Measurements from ENCODE around the gene GPR137B. TPM values are rescaled to one million over a fixed set of nuclear protein-coding genes. Genes with fewer than 3 reads are reported as not detected.

The GPR137B gene
- total and polyA plus RNA-seq, 2 of the 13 experiments (the other 11 are each of a cell fraction or from before 2014, with no cell fraction given): 0.31 to 0.41 TPM

- no peak for TF ChIP-seq ZBTB33 (CRISPR knock-in tag; IDR thresholded peaks at IDR 0.05)
Measured at GRCh38 chr1:236117710-236118109, 24.6 kb upstream of the GPR137B start (continued).

- intact Hi-C loops (cut with micrococcal nuclease; ENCODE audit: unreplicated experiment): no loop called here
- no peak overlapping the region for H3K9ac ChIP-seq (ENCODE audit: insufficient read depth, low read depth, low read length)
- H3K4me3 ChIP-seq (replicated peaks in 1 of 3; ENCODE audit: insufficient read depth in 1 of 3, low read depth in 2 of 3, low read length in 3 of 3): no peak overlapping the region
- ChIA-PET CTCF (ENCODE audit: low intra/inter-chr PET ratio, low total read pairs) (no interaction called here), POLR2A (no interaction called here)
- WGBS (ENCODE audit: low lambda C conversion rate): 63% methylated on average over 12 of the region's 12 CpGs
- H3K4me2 ChIP-seq (ENCODE audit: low read depth, low read length): no peak overlapping the region
- no peaks in the 10 kb centered on the region for H3K9me3 ChIP-seq (ENCODE audit: low read length)
- no peak for DNase-seq (ENCODE audit: low spot score)
- no peak overlapping the region for H3K27ac ChIP-seq (ENCODE audit: extremely low read length, insufficient read depth, low read length)
- TF ChIP-seq SIX1 (CRISPR knock-in tag; IDR thresholded peaks at IDR 0.05; ENCODE audit: borderline replicate concordance): no peak
- TF ChIP-seq ZNF430 (CRISPR knock-in tag; IDR thresholded peaks at IDR 0.05): no peak
- no peak for TF ChIP-seq ZNF232 (CRISPR knock-in tag; IDR thresholded peaks at IDR 0.05; ENCODE audit: borderline replicate concordance)
- TF ChIP-seq KDM1A (CRISPR knock-in tag; IDR thresholded peaks at IDR 0.05): no peak
- TF ChIP-seq ZNF710 (CRISPR knock-in tag; IDR thresholded peaks at IDR 0.05; ENCODE audit: borderline replicate concordance): no peak
- TF ChIP-seq ZNF3 (CRISPR knock-in tag; IDR thresholded peaks at IDR 0.05): no peak
- peaks cover 0 to 36% of the 10 kb centered on the region in 2 experiments; a peak in 2 of 5 replicates for H3K27me3 ChIP-seq (ENCODE audit: control insufficient read depth in 1 of 2, insufficient read depth in 2 of 2, low read length in 2 of 2)
- no peaks in the 10 kb centered on the region for H3K79me2 ChIP-seq (ENCODE audit: insufficient read depth, low read length)
- H3K36me3 ChIP-seq (replicated peaks in 1 of 2; ENCODE audit: control insufficient read depth in 1 of 2, insufficient read depth in 2 of 2, low read length in 2 of 2): no peaks in the 10 kb centered on the region
- no peak overlapping the region for H2AFZ ChIP-seq (ENCODE audit: low read length)
- H3K4me1 ChIP-seq (ENCODE audit: insufficient read depth, low read length): no peaks in the 10 kb centered on the region
- no TSS peak for BruUV-seq (replicated peaks)
- no peak for FAIRE-seq
- no peak for ATAC-seq
- no peaks in the 10 kb centered on the region for H4K20me1 ChIP-seq (ENCODE audit: insufficient read depth, low read length)
- in situ Hi-C loops (cut with HindIII; ENCODE audit: extremely low pct_ligation_motif_present, low pct_unique_long_range_greater_than_20kb): loop anchor here (25.0 kb wide), 3 partner anchors 992 to 1442 kb away; no protein-coding TSS in a partner anchor
Measured at GRCh38 chr1:236119943-236120484, 22.3 kb upstream of the GPR137B start.

All from HepG2 (cell line).